ENCODE data around the gene UBASH3A. TPM values are rescaled to one million over a fixed set of nuclear protein-coding genes. Genes with fewer than 3 reads are reported as not detected.

Gene UBASH3A
- total RNA-seq, 3 donors from 2014 or later (not counting 1 experiment from before 2014, with no cell fraction given), result 0.66 to 5.0 (median 2.0) TPM

DNA sequence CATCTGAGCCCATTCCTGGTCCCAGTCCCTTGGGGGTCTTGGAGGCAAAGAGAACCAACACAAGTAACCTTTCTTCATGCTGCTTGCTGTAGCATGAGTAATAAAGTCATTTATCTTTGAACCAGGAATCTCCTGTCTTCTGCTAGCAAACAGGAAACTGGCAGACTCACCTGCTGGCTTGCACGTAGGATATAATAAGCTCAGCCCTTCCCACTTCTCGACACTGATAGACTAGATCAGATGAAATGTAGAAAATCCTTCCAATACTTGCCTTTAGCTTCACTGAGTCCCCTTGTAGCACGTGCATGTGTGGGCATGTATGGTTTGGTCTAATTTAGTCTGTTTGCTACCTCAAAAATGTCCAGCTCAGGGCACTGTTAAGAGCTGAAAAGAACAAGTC lies 46.4 kb upstream of the UBASH3A start:
- Histone ChIP-seq H3K4me1 (ENCODE audit: control insufficient read depth, insufficient read depth, low read length) (peaks cover 9% of the 10 kb centered on the region), H3K27me3 (ENCODE audit: control insufficient read depth, insufficient read depth, low read length) (peaks cover 7% of the 10 kb centered on the region), H3K27ac (ENCODE audit: low read length) (no peak overlapping the region), H3K4me3 (ENCODE audit: low read length) (no peak overlapping the region), H3K36me3 (ENCODE audit: control insufficient read depth, insufficient read depth, low read length) (no peaks in the 10 kb centered on the region), H3K9me3 (ENCODE audit: control insufficient read depth, insufficient read depth, low read length) (peaks cover 9% of the 10 kb centered on the region)
- 72% methylated on average over 3 of the region's 3 CpGs for WGBS (ENCODE audit: insufficient coverage)
- no peak overlapping the region for H3K27ac Mint-ChIP-seq
- TF ChIP-seq CTCF (IDR thresholded peaks at IDR 0.05), result no peak
- ATAC-seq (no peak), DNase-seq (no peak)
- H3K27me3 Mint-ChIP-seq (ENCODE audit: low read depth in 2 of 2), result peaks cover 41 to 63% of the 10 kb centered on the region in 2 donors
- H3K4me3 Mint-ChIP-seq, result no peak overlapping the region
- H3K9me3 Mint-ChIP-seq, result peaks cover 0 to 6% of the 10 kb centered on the region in 2 donors
- no peaks in the 10 kb centered on the region for H3K4me1 Mint-ChIP-seq
- intact Hi-C loops (cut with micrococcal nuclease), result no loop called here
- H3K36me3 Mint-ChIP-seq, result peaks cover 11% of the 10 kb centered on the region

DNA sequence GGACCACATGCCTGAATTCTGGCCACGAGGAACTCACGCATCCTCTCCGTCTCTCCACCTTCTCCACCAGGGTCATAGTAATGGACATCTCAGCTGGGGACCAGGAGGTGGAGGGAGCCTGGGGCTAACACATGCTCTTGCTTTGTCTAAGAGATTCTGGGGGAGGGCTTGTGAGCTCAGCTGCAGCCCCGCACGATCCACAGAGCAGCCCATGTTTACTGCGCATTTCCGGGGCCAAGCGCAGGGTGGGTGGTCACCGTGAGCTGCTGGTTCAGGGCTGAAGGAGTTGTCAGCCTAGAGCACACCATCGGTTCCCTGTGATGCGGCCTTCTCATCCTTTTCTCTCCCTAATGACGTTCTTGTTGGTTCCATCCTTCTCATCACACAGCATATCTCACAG lies 45.4 kb upstream of the UBASH3A start:
- Mint-ChIP-seq H3K36me3 (peaks cover 11% of the 10 kb centered on the region), H3K4me3 (no peak overlapping the region), H3K4me1 (no peaks in the 10 kb centered on the region), H3K27me3 (ENCODE audit: low read depth in 2 of 2) (peaks cover 35 to 60% of the 10 kb centered on the region in 2 donors), H3K27ac (no peak overlapping the region), H3K9me3 (peaks cover 0 to 6% of the 10 kb centered on the region in 2 donors)
- WGBS (ENCODE audit: insufficient coverage), result 96% methylated on average over 10 of the region's 12 CpGs
- Histone ChIP-seq H3K27me3 (ENCODE audit: control insufficient read depth, insufficient read depth, low read length) (peaks cover 7% of the 10 kb centered on the region), H3K9me3 (ENCODE audit: control insufficient read depth, insufficient read depth, low read length) (peaks cover 9% of the 10 kb centered on the region), H3K36me3 (ENCODE audit: control insufficient read depth, insufficient read depth, low read length) (no peaks in the 10 kb centered on the region), H3K4me1 (ENCODE audit: control insufficient read depth, insufficient read depth, low read length) (peaks cover 9% of the 10 kb centered on the region), H3K27ac (ENCODE audit: low read length) (no peak overlapping the region), H3K4me3 (ENCODE audit: low read length) (no peak overlapping the region)
- DNase-seq (no peak), ATAC-seq (no peak)
- intact Hi-C loops (cut with micrococcal nuclease), result no loop called here
- no peak for TF ChIP-seq CTCF (IDR thresholded peaks at IDR 0.05)

DNA sequence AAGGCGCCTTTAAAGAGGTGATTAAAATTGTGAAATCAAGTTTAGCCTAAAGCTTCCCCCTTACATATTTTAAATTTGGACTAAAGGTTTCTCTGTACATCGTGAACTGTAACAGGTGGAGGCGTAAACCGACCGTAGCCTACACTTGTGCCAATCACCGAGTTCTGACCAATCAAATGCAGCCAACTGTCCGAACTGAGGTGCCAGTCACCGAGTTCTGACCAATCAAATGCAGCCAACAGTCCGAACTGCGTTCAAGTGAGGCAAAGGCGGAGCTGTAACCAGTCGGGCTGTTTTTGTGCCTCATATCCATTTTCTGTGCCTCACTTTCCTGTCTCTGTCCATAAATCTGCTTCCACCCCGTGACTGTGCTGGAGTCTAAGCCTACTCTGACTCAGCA lies 44.8 kb upstream of the UBASH3A start:
- peaks cover 8% of the 10 kb centered on the region for H3K9me3 ChIP-seq (ENCODE audit: control insufficient read depth, insufficient read depth, low read length)
- DNase-seq, result no peak
- no peak overlapping the region for H3K4me3 Mint-ChIP-seq
- no peak overlapping the region for H3K27ac Mint-ChIP-seq
- H3K9me3 Mint-ChIP-seq, result peaks cover 0 to 3% of the 10 kb centered on the region in 2 donors
- H3K27me3 Mint-ChIP-seq (ENCODE audit: low read depth in 2 of 2), result peaks cover 32 to 58% of the 10 kb centered on the region in 2 donors
- peaks cover 11% of the 10 kb centered on the region for H3K36me3 Mint-ChIP-seq
- H3K4me1 Mint-ChIP-seq, result no peaks in the 10 kb centered on the region
- peaks cover 7% of the 10 kb centered on the region for H3K27me3 ChIP-seq (ENCODE audit: control insufficient read depth, insufficient read depth, low read length)
- H3K27ac ChIP-seq (ENCODE audit: low read length), result no peak overlapping the region
- no peak overlapping the region for H3K4me3 ChIP-seq (ENCODE audit: low read length)
- H3K36me3 ChIP-seq (ENCODE audit: control insufficient read depth, insufficient read depth, low read length), result no peaks in the 10 kb centered on the region
- 88% methylated on average over 12 of the region's 13 CpGs for WGBS (ENCODE audit: insufficient coverage)
- intact Hi-C loops (cut with micrococcal nuclease), result no loop called here
- TF ChIP-seq CTCF (IDR thresholded peaks at IDR 0.05), result no peak
- no peak for ATAC-seq
- peaks cover 9% of the 10 kb centered on the region for H3K4me1 ChIP-seq (ENCODE audit: control insufficient read depth, insufficient read depth, low read length)

DNA sequence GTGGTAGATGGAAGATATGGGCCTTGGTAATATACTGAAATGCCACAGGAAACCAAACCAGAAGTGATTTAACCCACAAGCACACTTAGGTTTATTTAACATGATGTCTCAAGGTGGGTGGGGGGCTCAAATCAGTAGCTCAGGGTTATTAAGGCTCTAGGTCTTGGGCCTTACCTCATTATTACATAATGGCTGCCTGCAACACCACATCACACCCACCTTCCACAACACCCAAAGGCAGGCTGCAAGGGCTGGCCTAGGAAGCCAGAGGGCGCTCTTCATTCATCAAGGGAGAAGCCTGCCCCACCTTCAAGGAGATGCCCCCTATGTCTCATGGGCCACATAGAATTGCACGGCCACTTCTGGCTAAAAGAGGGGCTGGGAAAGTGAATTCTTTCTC lies 43.4 kb upstream of the UBASH3A start:
- Mint-ChIP-seq H3K36me3 (no peaks in the 10 kb centered on the region), H3K4me3 (no peak overlapping the region), H3K9me3 (no peaks in the 10 kb centered on the region), H3K4me1 (no peaks in the 10 kb centered on the region), H3K27me3 (ENCODE audit: low read depth in 2 of 2) (peaks cover 36 to 55% of the 10 kb centered on the region in 2 donors), H3K27ac (no peak overlapping the region)
- no peaks in the 10 kb centered on the region for H3K36me3 ChIP-seq (ENCODE audit: control insufficient read depth, insufficient read depth, low read length)
- intact Hi-C loops (cut with micrococcal nuclease), result no loop called here
- peak in 1 of 3 donors; percentile 25 for ATAC-seq
- peaks cover 9% of the 10 kb centered on the region for H3K4me1 ChIP-seq (ENCODE audit: control insufficient read depth, insufficient read depth, low read length)
- no peak overlapping the region for H3K27ac ChIP-seq (ENCODE audit: low read length)
- peaks cover 6% of the 10 kb centered on the region for H3K9me3 ChIP-seq (ENCODE audit: control insufficient read depth, insufficient read depth, low read length)
- H3K27me3 ChIP-seq (ENCODE audit: control insufficient read depth, insufficient read depth, low read length), result peaks cover 7% of the 10 kb centered on the region
- TF ChIP-seq CTCF (IDR thresholded peaks at IDR 0.05), result no peak
- 66% methylated on average over 2 of the region's 2 CpGs for WGBS (ENCODE audit: insufficient coverage)
- DNase-seq, result peak in 1 of 2 donors; percentile 37
- no peak overlapping the region for H3K4me3 ChIP-seq (ENCODE audit: low read length)
